Activated naive CD4-positive, alpha-beta T cell treated with Interleukin-2 at 50 U/mL for 16 hours (primary cell): Measurements from ENCODE around the gene ROBO1.

ENCODE experiments used
- DNase-seq: peaks from one replicate; pipeline ENCODE4 v3.0.0-alpha.2; 2020

Gene ROBO1

GRCh38 chr3:79297245-79297960 is 470.4 kb downstream of the ROBO1 start:
- no peak for DNase-seq

- DNase-seq: no peak
These were observed 480.9 kb downstream of the ROBO1 start for GRCh38 chr3:79286882-79287281.

GRCh38 chr3:79285871-79286270 is 481.9 kb downstream of the ROBO1 start:
- DNase-seq: no peak

- no peak for DNase-seq
These were observed 482.4 kb downstream of the ROBO1 start for GRCh38 chr3:79285380-79285779.

GRCh38 chr3:79284781-79285180 is 483.0 kb downstream of the ROBO1 start:
- no peak for DNase-seq

GRCh38 chr3:79278681-79279080 is 489.1 kb downstream of the ROBO1 start:
- no peak for DNase-seq

- no peak for DNase-seq
These were observed 499.4 kb downstream of the ROBO1 start for GRCh38 chr3:79268422-79268821.

GRCh38 chr3:79264892-79265291 is 502.9 kb downstream of the ROBO1 start:
- no peak for DNase-seq

- DNase-seq: no peak
These were observed 504.4 kb downstream of the ROBO1 start for GRCh38 chr3:79263423-79263822.

- DNase-seq: no peak
These were observed 509.3 kb downstream of the ROBO1 start for GRCh38 chr3:79258479-79258878.

- no peak for DNase-seq
These were observed 510.0 kb downstream of the ROBO1 start for GRCh38 chr3:79257791-79258190.

- DNase-seq: no peak
These were observed 512.1 kb downstream of the ROBO1 start for GRCh38 chr3:79255702-79256101.

GRCh38 chr3:79255292-79255691 is 512.5 kb downstream of the ROBO1 start:
- DNase-seq: no peak

GRCh38 chr3:79253704-79254103 is 514.1 kb downstream of the ROBO1 start:
- no peak for DNase-seq

GRCh38 chr3:79253271-79253670 is 514.5 kb downstream of the ROBO1 start:
- no peak for DNase-seq

GRCh38 chr3:79250746-79251145 is 517.1 kb downstream of the ROBO1 start:
- DNase-seq: no peak

- DNase-seq: no peak
These were observed 518.1 kb downstream of the ROBO1 start for GRCh38 chr3:79249701-79250100.

GRCh38 chr3:79247725-79248043 is 520.1 kb downstream of the ROBO1 start:
- no peak for DNase-seq

GRCh38 chr3:79246875-79247724 is 520.7 kb downstream of the ROBO1 start:
- DNase-seq: no peak

- no peak for DNase-seq
These were observed 522.3 kb downstream of the ROBO1 start for GRCh38 chr3:79245284-79246138.

GRCh38 chr3:79236496-79236895 is 531.3 kb downstream of the ROBO1 start:
- no peak for DNase-seq

- no peak for DNase-seq
These were observed 534.3 kb downstream of the ROBO1 start for GRCh38 chr3:79233431-79234060.

- no peak for DNase-seq
These were observed 537.5 kb downstream of the ROBO1 start for GRCh38 chr3:79230266-79230665.
